ENCODE data around the gene TSLP. TPM values are rescaled to one million over a fixed set of nuclear protein-coding genes. Genes with fewer than 3 reads are reported as not detected.

Gene TSLP
- total RNA-seq, 1 donor, result 20.8 TPM

DNA sequence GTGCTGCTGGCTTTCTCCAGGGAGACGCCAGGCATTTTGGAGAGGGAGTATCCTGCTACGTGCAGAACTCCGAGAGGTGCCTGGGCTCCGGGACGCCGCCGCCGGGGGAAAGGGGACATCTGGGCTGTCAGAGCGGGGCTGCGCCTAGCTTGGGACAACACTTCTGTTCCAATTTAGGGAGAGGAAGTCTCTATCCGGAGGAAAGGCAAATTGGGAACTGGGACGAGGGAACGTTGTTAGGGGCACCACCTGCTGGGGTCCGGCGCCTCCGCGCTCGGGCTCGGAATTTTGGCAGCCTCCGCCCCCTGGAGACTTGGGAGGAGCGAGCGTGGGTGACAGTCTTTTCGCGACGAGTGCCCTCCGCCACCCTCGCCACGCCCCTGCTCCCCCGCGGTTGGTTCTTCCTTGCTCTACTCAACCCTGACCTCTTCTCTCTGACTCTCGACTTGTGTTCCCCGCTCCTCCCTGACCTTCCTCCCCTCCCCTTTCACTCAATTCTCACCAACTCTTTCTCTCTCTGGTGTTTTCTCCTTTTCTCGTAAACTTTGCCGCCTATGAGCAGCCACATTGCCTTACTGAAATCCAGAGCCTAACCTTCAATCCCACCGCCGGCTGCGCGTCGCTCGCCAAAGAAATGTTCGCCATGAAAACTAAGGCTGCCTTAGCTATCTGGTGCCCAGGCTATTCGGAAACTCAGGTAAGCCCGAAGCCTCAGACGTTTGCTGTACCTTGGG, 1.6 kb downstream of the TSLP start:
- peak overlapping the region; percentile 62 for H3K4me3 ChIP-seq (ENCODE audit: low read depth, low read length)
- DNase-seq (ENCODE audit: low read depth), result peak; percentile 44
- TF ChIP-seq, protein P1, sequence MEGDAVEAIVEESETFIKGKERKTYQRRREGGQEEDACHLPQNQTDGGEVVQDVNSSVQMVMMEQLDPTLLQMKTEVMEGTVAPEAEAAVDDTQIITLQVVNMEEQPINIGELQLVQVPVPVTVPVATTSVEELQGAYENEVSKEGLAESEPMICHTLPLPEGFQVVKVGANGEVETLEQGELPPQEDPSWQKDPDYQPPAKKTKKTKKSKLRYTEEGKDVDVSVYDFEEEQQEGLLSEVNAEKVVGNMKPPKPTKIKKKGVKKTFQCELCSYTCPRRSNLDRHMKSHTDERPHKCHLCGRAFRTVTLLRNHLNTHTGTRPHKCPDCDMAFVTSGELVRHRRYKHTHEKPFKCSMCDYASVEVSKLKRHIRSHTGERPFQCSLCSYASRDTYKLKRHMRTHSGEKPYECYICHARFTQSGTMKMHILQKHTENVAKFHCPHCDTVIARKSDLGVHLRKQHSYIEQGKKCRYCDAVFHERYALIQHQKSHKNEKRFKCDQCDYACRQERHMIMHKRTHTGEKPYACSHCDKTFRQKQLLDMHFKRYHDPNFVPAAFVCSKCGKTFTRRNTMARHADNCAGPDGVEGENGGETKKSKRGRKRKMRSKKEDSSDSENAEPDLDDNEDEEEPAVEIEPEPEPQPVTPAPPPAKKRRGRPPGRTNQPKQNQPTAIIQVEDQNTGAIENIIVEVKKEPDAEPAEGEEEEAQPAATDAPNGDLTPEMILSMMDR (IDR thresholded peaks at IDR 0.05; ENCODE audit: insufficient read depth, low read length), result no peak

DNA sequence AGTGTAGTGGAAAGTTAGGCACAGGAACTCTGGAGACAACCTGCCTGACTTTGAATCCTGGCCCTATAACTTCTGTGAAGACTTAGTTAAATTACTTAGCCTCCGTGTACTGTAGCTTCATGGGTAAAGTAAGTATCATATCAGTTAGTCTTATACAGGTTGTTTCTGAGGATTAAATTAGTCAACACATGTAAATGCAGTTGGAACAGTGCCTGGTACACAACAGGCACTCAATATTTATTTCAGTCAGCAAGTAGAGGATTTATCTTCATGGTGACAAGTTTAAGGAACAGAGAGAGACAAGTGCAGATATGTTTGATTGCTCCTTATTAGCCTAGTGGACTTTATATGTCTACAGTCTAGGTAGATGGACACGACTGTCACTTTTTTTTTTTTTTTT, 2.7 kb downstream of the TSLP start:
- H3K4me3 ChIP-seq (ENCODE audit: low read depth, low read length), result peak overlapping the region; percentile 62
- peak; percentile 16 for DNase-seq (ENCODE audit: low read depth)

DNA sequence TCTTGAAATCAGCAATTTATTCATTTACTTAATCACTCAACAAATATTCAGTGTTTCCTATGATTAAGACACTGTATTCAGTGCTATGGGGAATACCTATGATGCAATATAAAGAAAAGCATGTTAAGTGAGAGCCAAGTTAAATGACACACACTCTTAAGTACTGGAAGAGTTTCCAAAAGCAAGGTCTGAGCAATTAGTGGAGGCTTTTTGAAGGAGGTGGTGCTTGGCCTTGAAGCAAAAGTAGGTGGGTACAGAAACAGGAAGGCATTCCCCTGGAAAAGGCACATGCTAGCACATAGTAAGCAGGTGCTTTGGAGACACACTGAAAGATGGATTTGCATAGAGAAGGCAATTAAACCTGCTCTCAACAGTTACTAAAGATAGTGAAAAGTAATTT, 4.0 kb downstream of the TSLP start:
- peak; percentile 98 for DNase-seq (ENCODE audit: low read depth)
- TF ChIP-seq, protein P1 (IDR thresholded peaks at IDR 0.05; ENCODE audit: insufficient read depth, low read length), result no peak
- H3K4me3 ChIP-seq (ENCODE audit: low read depth, low read length), result no peak overlapping the region

More for the DNA sequence above, 2.7 kb downstream of the TSLP start:
- TF ChIP-seq, protein P1 (IDR thresholded peaks at IDR 0.05; ENCODE audit: insufficient read depth, low read length), result no peak

DNA sequence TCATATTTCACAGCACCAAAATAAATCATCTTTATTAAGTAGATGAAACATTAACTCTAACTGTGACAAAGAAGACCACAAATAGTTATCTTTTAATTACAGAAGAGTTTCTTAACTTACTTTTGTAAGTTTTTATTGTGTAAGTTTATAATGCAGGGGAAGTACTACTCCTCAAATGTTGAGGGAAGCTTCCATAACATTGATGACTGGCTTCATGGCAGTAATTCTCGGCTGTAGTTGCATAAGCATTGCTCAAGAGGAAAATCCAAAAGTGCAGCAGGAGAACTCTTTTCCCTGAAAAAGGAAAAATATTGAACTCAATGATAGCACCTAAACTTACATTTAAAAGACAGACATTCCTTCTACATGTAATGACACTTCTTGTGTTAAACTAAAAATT, 4.6 kb downstream of the TSLP start:
- H3K4me3 ChIP-seq (ENCODE audit: low read depth, low read length), result no peak overlapping the region
- DNase-seq (ENCODE audit: low read depth), result peak; percentile 63
- TF ChIP-seq, protein P1 (IDR thresholded peaks at IDR 0.05; ENCODE audit: insufficient read depth, low read length), result no peak

DNA sequence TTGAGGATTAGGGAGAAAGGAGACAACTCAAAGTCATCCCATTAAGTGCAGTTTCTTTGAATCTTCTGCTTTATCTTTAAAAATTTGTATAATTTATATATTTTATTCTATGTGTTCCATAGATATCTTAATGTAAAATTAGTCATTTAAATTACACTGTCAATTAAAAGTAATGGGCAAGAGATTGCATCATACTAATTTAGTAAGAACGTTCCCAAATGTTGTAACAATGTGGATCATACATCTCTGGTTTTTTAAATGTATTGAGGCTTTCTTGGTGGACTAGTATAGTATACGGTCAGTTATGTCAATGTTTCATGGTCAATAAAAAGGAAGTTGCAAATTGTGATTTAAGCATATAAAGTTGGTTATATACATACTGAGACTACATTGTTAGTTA, 6.2 kb downstream of the TSLP start:
- DNase-seq (ENCODE audit: low read depth), result no peak
- no peak overlapping the region for H3K4me3 ChIP-seq (ENCODE audit: low read depth, low read length)
- TF ChIP-seq, protein P1 (IDR thresholded peaks at IDR 0.05; ENCODE audit: insufficient read depth, low read length), result no peak

DNA sequence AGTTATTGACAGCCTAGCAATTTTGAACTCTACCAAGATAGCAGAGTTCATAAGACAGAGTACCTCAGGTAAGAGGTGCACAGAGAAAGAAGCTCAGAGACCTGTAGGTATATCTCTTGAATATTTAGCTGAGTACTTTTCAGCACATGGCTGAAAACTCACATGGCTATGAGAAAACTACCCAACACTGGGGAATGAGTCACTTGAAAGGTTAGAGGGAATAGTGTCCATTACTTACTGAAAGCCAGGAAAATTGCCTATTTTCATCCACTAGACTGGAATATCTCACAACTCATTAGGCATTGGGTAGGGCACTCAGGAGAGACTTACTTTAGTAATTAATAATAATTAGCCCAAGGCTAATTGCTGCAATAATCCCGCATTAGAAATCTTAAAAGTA, 8.3 kb downstream of the TSLP start:
- H3K4me3 ChIP-seq (ENCODE audit: low read depth, low read length), result no peak overlapping the region
- no peak for DNase-seq (ENCODE audit: low read depth)
- TF ChIP-seq, protein P1 (IDR thresholded peaks at IDR 0.05; ENCODE audit: insufficient read depth, low read length), result no peak

DNA sequence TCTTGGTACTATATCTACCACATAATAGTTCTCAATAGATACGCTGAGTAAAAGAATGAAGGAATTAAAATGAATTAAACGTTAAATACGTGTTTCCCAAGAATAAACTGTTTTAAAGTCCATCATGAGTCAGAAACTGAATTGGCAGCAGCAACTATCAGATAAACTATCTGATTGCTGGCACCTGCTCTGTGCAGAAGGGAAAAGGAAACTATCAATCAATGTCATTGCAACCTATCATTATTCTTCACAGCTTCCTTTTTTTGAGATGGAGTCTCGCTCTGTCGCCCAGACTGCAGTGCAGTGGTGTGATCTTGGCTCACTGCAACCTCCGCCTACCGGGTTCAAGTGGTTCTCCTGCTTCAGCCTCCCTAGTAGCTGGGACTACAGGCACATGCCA, 11.8 kb downstream of the TSLP start:
- no peak for DNase-seq (ENCODE audit: low read depth)
- TF ChIP-seq, protein P1 (IDR thresholded peaks at IDR 0.05; ENCODE audit: insufficient read depth, low read length), result no peak
- no peak overlapping the region for H3K4me3 ChIP-seq (ENCODE audit: low read depth, low read length)
